Colonic mucosa (tissue), 4 donors: ENCODE measurements around the gene RFK. TPM values are rescaled to one million over a fixed set of nuclear protein-coding genes. Genes with fewer than 3 reads are reported as not detected.
"Not testable (repeated sequence)": the region's sequence is repeated elsewhere in the genome, so short reads cannot be mapped to it uniquely, and the experiment has no call there.

ENCODE experiments used
- DNase-seq: peaks from one replicate; pipeline ENCODE4 v3.0.0-alpha.2; 2020
- H3K27ac ChIP-seq: fragments of 200-600 bp; one replicate; pipeline ENCODE4 v1.8.0; 2021
- H3K27me3 ChIP-seq: fragments of 200-600 bp; one replicate; pipeline ENCODE4 v1.8.0; 2021
- H3K36me3 ChIP-seq: fragments of 200-600 bp; one replicate; pipeline ENCODE4 v1.8.0; 2021
- H3K4me1 ChIP-seq: fragments of 200-600 bp; one replicate; pipeline ENCODE4 v1.8.0; 2021; ENCODE audit warnings: mild to moderate bottlenecking
- H3K4me3 ChIP-seq: fragments of 200-600 bp; one replicate; pipeline ENCODE4 v1.8.0; 2021
- H3K9ac ChIP-seq, 2 donors: one replicate each; pipeline ENCODE4 v1.7.0; 2013; ENCODE audit warnings: control low read depth in 2 of 2, low read depth in 2 of 2, low read length in 2 of 2
- H3K9me3 ChIP-seq: fragments of 200-600 bp; one replicate; pipeline ENCODE4 v1.8.0; 2021
- intact Hi-C: fragments of 100-400 bp; cut with DNase I; formaldehyde crosslinking; loops from one replicate; pipeline ENCODE4 v1.14.1; 2022
- total RNA-seq, 2 donors: library from RNA; stranded (reverse); fragmentation: NEBNext Ultra II Directional in 1 of 2; extraction: Animal tissue kit (Norgen Biotek cat#: 25700) in 1 of 2; gene quantifications; one replicate each; pipeline ENCODE4 v1.2.1, GENCODE V29; 2021
- TF ChIP-seq, protein P1 (sequence below): fragments of 200-600 bp; IDR thresholded peaks from one replicate; pipeline ENCODE4 v1.8.0; 2022; ENCODE audit warnings: antibody characterized with exemption, mild to moderate bottlenecking
- donor health status: healthy.
- donor health status: DM: no; HTN: no; CAD: no.
- donor health status: DM: no; HTN: no; CAD: no.

RFK gene
- total RNA-seq, 2 donors from 2014 or later = 28.1 to 59.4 TPM

DNA sequence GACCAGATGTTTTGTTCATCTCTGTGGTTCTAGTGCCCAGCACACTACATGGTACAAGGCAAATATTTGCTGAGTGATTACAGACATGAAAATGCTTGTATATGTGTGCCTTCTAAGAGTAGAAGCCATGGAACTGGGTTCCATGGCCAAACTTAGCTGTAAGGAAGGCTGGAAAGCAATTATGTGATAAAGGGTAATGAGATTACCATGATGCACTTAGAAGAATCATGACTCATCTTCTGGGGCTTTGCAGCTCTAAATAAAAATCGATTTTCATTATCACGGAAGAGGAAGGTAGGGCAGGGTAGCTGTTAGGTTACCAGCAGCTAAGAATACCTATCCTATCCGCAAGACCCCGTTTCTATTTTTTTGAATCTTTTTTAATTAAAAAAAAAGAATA lies 28.0 kb downstream of the RFK start:
- Histone ChIP-seq H3K27ac (no peak overlapping the region), H3K36me3 (no peaks in the 10 kb centered on the region), H3K4me3 (no peak overlapping the region), H3K9me3 (no peaks in the 10 kb centered on the region), H3K9ac (no peak overlapping the region), H3K4me1 (no peaks in the 10 kb centered on the region), H3K27me3 (no peaks in the 10 kb centered on the region)
- intact Hi-C loops = no loop called here
- no peak for DNase-seq
- TF ChIP-seq, protein P1, sequence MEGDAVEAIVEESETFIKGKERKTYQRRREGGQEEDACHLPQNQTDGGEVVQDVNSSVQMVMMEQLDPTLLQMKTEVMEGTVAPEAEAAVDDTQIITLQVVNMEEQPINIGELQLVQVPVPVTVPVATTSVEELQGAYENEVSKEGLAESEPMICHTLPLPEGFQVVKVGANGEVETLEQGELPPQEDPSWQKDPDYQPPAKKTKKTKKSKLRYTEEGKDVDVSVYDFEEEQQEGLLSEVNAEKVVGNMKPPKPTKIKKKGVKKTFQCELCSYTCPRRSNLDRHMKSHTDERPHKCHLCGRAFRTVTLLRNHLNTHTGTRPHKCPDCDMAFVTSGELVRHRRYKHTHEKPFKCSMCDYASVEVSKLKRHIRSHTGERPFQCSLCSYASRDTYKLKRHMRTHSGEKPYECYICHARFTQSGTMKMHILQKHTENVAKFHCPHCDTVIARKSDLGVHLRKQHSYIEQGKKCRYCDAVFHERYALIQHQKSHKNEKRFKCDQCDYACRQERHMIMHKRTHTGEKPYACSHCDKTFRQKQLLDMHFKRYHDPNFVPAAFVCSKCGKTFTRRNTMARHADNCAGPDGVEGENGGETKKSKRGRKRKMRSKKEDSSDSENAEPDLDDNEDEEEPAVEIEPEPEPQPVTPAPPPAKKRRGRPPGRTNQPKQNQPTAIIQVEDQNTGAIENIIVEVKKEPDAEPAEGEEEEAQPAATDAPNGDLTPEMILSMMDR = no peak

DNA sequence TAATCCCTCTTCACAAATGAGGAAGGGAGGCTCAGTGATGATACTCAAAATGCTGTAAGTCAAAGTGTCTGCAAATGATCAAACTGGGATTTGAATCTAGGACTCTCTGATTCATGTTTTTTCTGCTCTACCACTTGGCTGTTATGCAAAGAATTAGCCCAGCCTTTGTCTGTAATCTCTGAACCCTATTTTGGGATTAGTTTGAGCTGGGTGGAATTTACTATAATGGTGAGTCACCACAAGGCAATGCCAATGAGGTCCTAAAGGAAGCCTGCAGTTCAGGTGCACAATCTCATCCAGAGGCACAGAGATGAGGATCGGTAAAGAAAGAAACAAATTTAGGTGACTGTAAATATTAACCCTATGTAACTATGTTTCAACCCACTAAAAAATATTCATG lies 29.2 kb downstream of the RFK start:
- H3K4me3 ChIP-seq = no peak overlapping the region
- no peak overlapping the region for H3K27ac ChIP-seq
- H3K4me1 ChIP-seq = no peaks in the 10 kb centered on the region
- no peaks in the 10 kb centered on the region for H3K27me3 ChIP-seq
- H3K9ac ChIP-seq = no peak overlapping the region
- intact Hi-C loops = no loop called here
- no peak for DNase-seq
- no peaks in the 10 kb centered on the region for H3K36me3 ChIP-seq
- TF ChIP-seq, protein P1 = no peak
- no peaks in the 10 kb centered on the region for H3K9me3 ChIP-seq

DNA sequence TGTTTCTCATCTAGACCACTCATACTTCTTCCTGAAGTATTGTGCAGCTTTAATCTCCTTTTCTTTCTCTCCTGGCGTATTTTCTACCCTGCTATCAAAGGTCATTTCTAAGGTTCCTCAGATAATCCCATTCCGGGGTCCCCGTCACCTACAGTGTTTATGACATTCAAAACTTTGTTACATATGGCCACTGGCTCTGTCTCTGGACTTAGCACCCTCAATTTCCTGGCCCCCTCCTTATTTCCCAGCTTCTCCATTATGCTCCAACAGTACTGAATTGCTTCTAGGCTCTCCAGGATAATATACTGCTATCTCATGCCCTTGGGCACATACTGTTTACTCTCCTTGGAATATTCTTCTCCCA lies 31.2 kb downstream of the RFK start:
- no peak for DNase-seq
- no peaks in the 10 kb centered on the region for H3K9me3 ChIP-seq
- H3K27ac ChIP-seq = no peak overlapping the region
- H3K4me1 ChIP-seq = no peaks in the 10 kb centered on the region
- no peaks in the 10 kb centered on the region for H3K36me3 ChIP-seq
- TF ChIP-seq, protein P1 = no peak
- H3K27me3 ChIP-seq = no peaks in the 10 kb centered on the region
- H3K4me3 ChIP-seq = no peak overlapping the region
- H3K9ac ChIP-seq = no peak overlapping the region
- intact Hi-C loops = no loop called here

DNA sequence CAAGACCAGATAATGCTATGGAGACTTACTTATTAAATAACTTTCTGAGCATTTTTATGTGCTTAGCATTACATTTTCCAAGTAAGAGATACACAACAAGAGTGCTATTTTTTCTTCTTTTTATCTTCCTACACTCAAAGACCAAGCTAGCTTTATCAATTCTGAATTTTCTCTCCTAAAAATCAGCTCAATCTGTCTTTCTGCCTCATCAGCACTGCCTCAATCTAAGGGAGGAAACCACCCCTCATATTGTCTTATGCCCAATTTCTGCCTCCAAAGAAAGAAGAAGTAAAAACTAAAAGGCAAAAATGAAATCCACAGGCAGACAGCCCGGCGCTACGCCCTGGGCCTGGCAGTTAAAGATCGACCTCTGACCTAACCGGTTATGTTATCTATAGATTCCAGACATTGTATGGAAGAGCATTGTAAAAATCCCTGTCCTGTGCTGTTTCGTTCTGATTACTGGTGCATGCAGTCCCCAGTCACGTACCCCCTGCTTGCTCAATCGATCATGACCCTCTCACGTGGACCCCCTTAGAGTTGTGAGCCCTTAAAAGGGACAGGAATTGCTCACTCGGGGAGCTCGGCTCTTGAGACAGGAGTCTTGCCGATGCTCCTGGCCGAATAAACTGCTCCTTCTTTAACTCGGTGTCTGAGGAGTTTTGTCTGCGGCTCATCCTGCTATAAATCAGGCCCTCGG lies 31.7 kb downstream of the RFK start:
- DNase-seq = peak; percentile 55

DNA sequence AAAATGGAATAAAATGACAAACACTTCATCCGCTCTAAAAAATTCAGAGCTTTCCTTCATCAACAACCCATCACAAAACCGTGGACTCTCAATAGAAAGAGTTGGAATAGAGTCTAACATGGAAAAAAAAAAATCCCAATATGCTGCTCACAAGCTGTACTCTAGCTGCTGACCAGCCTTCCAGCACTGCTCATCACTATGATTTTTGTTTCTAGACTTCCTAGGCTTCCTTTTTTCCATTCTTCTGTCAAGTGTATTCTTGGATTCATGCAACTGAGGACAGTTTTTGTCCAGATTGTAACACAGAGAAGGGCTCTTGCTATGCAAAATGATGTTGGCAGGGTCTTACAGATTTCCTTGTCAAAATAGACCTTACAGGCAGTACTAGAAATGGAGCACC lies 34.5 kb downstream of the RFK start:
- Histone ChIP-seq H3K9me3 (no peaks in the 10 kb centered on the region), H3K9ac (no peak overlapping the region), H3K27me3 (no peaks in the 10 kb centered on the region), H3K27ac (no peak overlapping the region), H3K36me3 (no peaks in the 10 kb centered on the region), H3K4me3 (no peak overlapping the region), H3K4me1 (no peaks in the 10 kb centered on the region)
- TF ChIP-seq, protein P1 = no peak
- intact Hi-C loops = no loop called here
- no peak for DNase-seq

More for the DNA sequence above, 31.7 kb downstream of the RFK start:
- intact Hi-C loops, H3K9me3 ChIP-seq, H3K27me3 ChIP-seq, H3K27ac ChIP-seq, H3K4me3 ChIP-seq, H3K4me1 ChIP-seq, H3K36me3 ChIP-seq, H3K9ac ChIP-seq: not testable (repeated sequence)

DNA sequence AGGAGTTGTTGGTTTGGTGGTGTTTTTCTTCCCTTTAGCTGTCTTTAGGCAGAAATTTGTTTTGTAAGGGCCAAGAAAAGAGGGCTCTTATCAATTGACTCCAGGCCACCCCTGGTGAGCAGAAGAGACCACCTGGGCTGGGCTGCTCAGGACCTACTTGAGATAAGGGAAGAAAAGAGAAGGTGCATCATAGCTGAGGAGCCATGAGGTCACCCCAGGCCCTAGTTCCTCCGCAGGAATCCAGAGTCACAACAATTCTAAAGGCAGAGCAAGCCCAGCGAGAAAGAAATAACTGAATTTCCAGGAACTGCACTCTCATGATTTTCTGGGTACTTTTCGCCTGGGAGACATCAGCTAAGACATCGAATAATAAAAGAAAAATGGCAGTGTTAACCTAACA lies 34.9 kb downstream of the RFK start:
- intact Hi-C loops = no loop called here
- no peak overlapping the region for H3K9ac ChIP-seq
- DNase-seq = no peak
- TF ChIP-seq, protein P1 = no peak
- H3K27ac ChIP-seq = no peak overlapping the region
- no peaks in the 10 kb centered on the region for H3K27me3 ChIP-seq
- H3K36me3 ChIP-seq = no peaks in the 10 kb centered on the region
- H3K4me1 ChIP-seq = no peaks in the 10 kb centered on the region
- no peak overlapping the region for H3K4me3 ChIP-seq
- no peaks in the 10 kb centered on the region for H3K9me3 ChIP-seq
